Parathyroid adenoma (tissue), 2 donors: Measurements from ENCODE around the gene LHX2.

Source experiments
- H2AFZ ChIP-seq: fragments of 300-600 bp; sonication (generic); one replicate; pipeline ENCODE4 v1.7.0; 2017; ENCODE audit warnings: antibody characterized with exemption, mild to moderate bottlenecking
- H3K27ac ChIP-seq: fragments of 300-600 bp; sonication (generic); one replicate; pipeline ENCODE4 v1.7.0; 2017
- H3K27me3 ChIP-seq: fragments of 300-600 bp; sonication (generic); one replicate; pipeline ENCODE4 v1.7.0; 2017; ENCODE audit warnings: low read length; ENCODE audit not compliant: control insufficient read depth, insufficient read depth
- H3K36me3 ChIP-seq: fragments of 300-600 bp; sonication (generic); one replicate; pipeline ENCODE4 v1.7.0; 2017; ENCODE audit warnings: low read length; ENCODE audit not compliant: control insufficient read depth, insufficient read depth
- H3K4me1 ChIP-seq: fragments of 300-600 bp; sonication (generic); one replicate; pipeline ENCODE4 v1.7.0; 2017; ENCODE audit warnings: control low read depth
- H3K4me2 ChIP-seq: fragments of 300-600 bp; sonication (generic); one replicate; pipeline ENCODE4 v1.7.0; 2017; ENCODE audit warnings: low read length
- H3K4me3 ChIP-seq: fragments of 300-600 bp; sonication (generic); one replicate; pipeline ENCODE4 v1.7.0; 2017; ENCODE audit warnings: low read depth, low read length
- H3K79me2 ChIP-seq: fragments of 300-600 bp; sonication (generic); one replicate; pipeline ENCODE4 v1.7.0; 2017; ENCODE audit warnings: control low read depth
- H3K9ac ChIP-seq: fragments of 300-600 bp; sonication (generic); one replicate; pipeline ENCODE4 v1.7.0; 2017; ENCODE audit warnings: mild to moderate bottlenecking
- H3K9me3 ChIP-seq: fragments of 300-600 bp; sonication (generic); one replicate; pipeline ENCODE4 v1.7.0; 2017; ENCODE audit warnings: low read length; ENCODE audit not compliant: control insufficient read depth
- TF ChIP-seq, protein P1 (sequence below): fragments of 300-600 bp; sonication (generic); IDR thresholded peaks from one replicate; pipeline ENCODE4 v1.7.0; 2017; ENCODE audit warnings: antibody characterized with exemption, mild to moderate bottlenecking
- donor health status: primary hyperparathyroidism.

LHX2 gene

DNA sequence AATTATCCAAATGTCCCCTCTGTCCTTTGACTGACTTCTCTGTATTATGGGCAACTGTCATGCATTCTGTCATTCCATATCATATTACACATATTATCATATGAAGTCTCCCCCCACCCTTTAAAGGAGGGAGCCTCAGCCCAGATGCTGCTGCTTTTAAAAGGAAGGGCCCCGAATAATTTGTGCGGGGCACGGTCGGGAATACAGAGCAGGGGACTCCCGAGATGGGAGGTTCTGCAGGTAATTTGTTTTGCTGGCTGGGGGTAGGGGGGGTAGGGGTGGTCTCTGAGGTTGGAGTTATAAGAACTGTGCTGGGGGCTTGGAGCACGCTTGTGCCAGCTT, 10.1 kb upstream of the LHX2 start:
- Histone ChIP-seq H3K4me3 (no peak overlapping the region), H3K79me2 (no peaks in the 10 kb centered on the region), H2AFZ (no peak overlapping the region), H3K27me3 (peaks cover 19% of the 10 kb centered on the region), H3K9ac (no peak overlapping the region), H3K9me3 (no peaks in the 10 kb centered on the region), H3K27ac (no peak overlapping the region), H3K4me1 (no peaks in the 10 kb centered on the region), H3K36me3 (no peaks in the 10 kb centered on the region), H3K4me2 (no peak overlapping the region)
- TF ChIP-seq, protein P1, sequence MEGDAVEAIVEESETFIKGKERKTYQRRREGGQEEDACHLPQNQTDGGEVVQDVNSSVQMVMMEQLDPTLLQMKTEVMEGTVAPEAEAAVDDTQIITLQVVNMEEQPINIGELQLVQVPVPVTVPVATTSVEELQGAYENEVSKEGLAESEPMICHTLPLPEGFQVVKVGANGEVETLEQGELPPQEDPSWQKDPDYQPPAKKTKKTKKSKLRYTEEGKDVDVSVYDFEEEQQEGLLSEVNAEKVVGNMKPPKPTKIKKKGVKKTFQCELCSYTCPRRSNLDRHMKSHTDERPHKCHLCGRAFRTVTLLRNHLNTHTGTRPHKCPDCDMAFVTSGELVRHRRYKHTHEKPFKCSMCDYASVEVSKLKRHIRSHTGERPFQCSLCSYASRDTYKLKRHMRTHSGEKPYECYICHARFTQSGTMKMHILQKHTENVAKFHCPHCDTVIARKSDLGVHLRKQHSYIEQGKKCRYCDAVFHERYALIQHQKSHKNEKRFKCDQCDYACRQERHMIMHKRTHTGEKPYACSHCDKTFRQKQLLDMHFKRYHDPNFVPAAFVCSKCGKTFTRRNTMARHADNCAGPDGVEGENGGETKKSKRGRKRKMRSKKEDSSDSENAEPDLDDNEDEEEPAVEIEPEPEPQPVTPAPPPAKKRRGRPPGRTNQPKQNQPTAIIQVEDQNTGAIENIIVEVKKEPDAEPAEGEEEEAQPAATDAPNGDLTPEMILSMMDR: no peak

DNA sequence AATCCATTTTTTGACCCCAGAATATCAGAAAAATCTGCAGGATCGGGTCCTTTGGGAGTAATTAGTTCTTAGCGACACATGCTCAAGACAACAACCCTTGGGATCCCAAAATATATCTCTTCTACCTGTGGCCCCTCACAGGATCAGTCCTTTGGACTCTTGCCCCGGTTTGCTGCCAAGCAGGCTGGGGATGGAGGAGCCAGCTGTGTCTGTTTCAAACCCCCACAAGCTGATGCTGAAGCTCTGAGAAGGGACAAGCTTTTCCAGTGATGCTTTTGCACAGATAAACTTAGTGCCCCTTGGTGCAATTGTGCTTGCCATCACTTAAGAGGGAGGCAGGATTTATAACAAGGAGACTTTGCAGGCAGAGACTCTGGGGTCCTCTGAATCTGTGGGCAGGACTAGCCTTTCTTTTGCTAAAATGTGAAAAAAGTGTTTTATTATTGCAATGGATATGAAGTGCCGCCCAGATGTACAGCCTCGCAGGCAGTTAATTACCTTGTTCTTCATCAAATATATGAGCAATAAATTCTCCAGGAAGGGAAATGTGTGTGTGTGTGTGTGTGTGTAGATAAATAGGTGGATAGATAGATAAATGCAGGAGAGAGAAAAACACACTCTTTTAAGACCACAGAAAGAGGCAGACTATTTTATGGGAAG, 9.6 kb upstream of the LHX2 start:
- Histone ChIP-seq H3K9me3 (no peaks in the 10 kb centered on the region), H3K4me1 (no peaks in the 10 kb centered on the region), H3K9ac (no peak overlapping the region), H3K4me2 (no peak overlapping the region), H3K36me3 (no peaks in the 10 kb centered on the region), H3K27me3 (peaks cover 18% of the 10 kb centered on the region), H3K4me3 (no peak overlapping the region), H3K79me2 (no peaks in the 10 kb centered on the region), H2AFZ (no peak overlapping the region), H3K27ac (no peak overlapping the region)
- TF ChIP-seq, protein P1: no peak

DNA sequence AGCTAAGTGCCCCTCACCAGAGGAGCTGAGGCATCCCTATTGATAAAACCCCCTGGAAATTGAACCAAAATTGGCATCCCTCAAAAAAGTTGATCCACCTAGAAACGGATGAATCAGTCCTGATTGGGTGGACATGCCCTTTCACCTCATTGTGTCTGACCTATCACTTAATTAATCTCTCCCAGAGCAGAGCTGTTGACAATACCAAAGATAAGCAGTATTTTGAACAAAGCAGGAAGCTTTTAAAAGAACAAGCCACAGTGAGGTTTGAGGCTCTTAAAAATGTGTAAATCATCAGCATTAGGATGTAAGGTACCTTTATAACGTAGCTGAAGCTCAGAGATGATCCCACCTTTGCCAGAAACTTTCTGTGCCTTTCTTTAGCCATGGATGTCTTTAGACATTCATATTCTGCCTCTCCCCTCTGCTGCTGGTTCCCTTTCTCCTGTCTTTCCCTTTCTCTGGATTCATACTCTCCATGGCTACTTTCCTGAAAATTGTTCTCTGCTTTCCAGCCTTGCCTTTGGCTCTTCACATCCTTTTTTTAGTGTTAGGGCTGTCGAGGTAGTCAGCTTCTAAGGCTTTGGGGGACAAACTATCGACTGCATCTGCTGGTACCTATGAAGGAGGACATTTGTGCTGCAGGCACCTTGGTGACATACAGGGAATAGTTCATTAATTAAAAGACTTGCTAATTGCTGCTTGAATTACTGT, 7.8 kb upstream of the LHX2 start:
- TF ChIP-seq, protein P1: no peak
- H3K27me3 ChIP-seq: peaks cover 15% of the 10 kb centered on the region
- no peak overlapping the region for H3K4me3 ChIP-seq

DNA sequence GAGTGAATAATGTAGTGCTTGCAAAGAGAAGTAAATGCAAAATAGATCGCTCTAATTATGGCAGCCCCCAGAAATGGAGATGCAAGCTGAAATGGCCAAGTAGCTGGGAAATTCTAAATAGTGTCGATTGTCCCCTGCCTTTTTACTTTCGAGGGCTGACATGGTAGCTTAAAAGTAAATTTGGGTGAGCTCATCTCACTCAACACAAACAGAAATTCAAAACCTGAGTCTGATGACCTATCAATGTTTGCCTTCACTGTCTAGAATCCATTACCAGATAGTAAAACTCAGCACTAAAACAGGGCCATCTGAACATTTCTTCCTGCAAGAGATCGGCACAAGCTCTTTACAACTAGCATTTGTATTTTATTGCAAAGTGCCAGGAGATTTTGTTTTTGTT, 7.0 kb upstream of the LHX2 start:
- H2AFZ ChIP-seq: no peak overlapping the region
- H3K9ac ChIP-seq: no peak overlapping the region
- TF ChIP-seq, protein P1: no peak
- no peaks in the 10 kb centered on the region for H3K79me2 ChIP-seq
- no peaks in the 10 kb centered on the region for H3K9me3 ChIP-seq
- no peaks in the 10 kb centered on the region for H3K4me1 ChIP-seq
- no peaks in the 10 kb centered on the region for H3K36me3 ChIP-seq
- peaks cover 14% of the 10 kb centered on the region for H3K27me3 ChIP-seq
- no peak overlapping the region for H3K27ac ChIP-seq
- H3K4me2 ChIP-seq: no peak overlapping the region
- H3K4me3 ChIP-seq: no peak overlapping the region

More for the DNA sequence above, 7.8 kb upstream of the LHX2 start:
- Histone ChIP-seq H3K27ac (no peak overlapping the region), H3K9me3 (no peaks in the 10 kb centered on the region), H3K9ac (no peak overlapping the region), H3K4me1 (no peaks in the 10 kb centered on the region), H3K36me3 (no peaks in the 10 kb centered on the region), H2AFZ (no peak overlapping the region), H3K4me2 (no peak overlapping the region), H3K79me2 (no peaks in the 10 kb centered on the region)
